Upper lobe of right lung (tissue), 1 donor: Measurements from ENCODE around the gene PLA2G2F. TPM values are rescaled to one million over a fixed set of nuclear protein-coding genes. Genes with fewer than 3 reads are reported as not detected.

Source experiments
- ATAC-seq: fragments of 200-7000 bp; cut with Tn5 transposase; one replicate; pipeline ENCODE4 v1.9.1; 2020; ENCODE audit warnings: mild to moderate bottlenecking, moderate library complexity
- DNase-seq: peaks from one replicate; pipeline ENCODE4 v3.0.0-alpha.2; 2020
- H3K27ac ChIP-seq: fragments of 200-600 bp; one replicate; pipeline ENCODE4 v1.8.0; 2022
- H3K27me3 ChIP-seq: fragments of 200-600 bp; one replicate; pipeline ENCODE4 v1.8.0; 2022; ENCODE audit warnings: mild to moderate bottlenecking
- H3K36me3 ChIP-seq: fragments of 200-600 bp; one replicate; pipeline ENCODE4 v1.8.0; 2022
- H3K4me1 ChIP-seq: fragments of 200-600 bp; one replicate; pipeline ENCODE4 v1.8.0; 2022
- H3K4me3 ChIP-seq: fragments of 200-600 bp; one replicate; pipeline ENCODE4 v1.8.0; 2022; ENCODE audit warnings: mild to moderate bottlenecking
- H3K9me3 ChIP-seq: fragments of 200-600 bp; one replicate; pipeline ENCODE4 v1.8.0; 2022
- intact Hi-C: fragments of 100-400 bp; cut with DNase I; formaldehyde crosslinking; loops from one replicate; pipeline ENCODE4 v1.11.0; 2022
- total RNA-seq: library from RNA; stranded (reverse); fragmentation: NEBNext Ultra II Directional; extraction: Animal tissue kit (Norgen Biotek cat#: 25700); gene quantifications from one replicate; pipeline ENCODE4 v1.2.1, GENCODE V29; 2021
- TF ChIP-seq, protein P1 (sequence below): fragments of 200-600 bp; IDR thresholded peaks from one replicate; pipeline ENCODE4 v1.8.0; 2022; ENCODE audit warnings: antibody characterized with exemption
- donor health status: DM: no; HTN: yes; CAD: no; lungs with severe emphysema.

PLA2G2F gene
- total RNA-seq, 1 donor from 2014 or later = not detected

DNA sequence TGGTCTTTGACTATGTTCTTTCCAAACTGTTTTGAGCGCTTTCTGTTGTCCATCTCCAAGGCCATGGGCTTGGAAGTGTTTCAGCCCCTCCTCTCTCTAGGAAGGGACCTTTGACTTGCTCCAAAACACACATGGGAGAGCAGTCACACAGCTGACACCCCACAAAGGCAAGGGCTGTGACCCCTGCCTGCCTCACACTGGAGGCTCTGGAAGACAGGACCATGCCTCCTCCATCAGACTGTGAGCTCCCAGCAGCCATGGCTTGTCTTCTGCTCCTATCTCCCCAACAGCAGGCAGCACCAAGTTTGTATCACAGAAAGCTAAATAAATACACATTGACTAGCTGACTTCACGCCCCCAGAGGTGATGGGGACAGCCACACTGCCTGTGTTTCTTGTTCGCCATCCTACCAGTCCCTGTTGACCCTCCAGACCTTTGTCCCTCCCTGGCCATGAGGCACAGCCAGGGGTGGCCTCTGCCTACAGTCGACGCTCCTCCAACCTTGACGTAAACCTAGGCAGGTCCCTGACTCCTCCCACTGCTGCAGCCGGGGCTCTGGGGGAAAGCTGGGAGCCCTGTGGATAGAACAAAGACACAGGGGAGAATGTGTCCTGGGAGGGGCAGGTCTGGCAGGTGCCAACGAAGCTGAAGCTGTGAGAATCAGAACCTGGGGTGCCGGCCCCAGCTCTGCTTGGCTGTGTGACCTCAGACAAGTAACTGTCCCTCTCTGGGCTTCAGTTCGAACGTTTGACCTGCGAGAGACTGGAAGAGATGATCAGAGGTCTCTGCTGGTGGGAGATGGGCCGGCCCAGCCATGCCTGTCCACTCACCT, 4.8 kb downstream of the PLA2G2F start:
- Histone ChIP-seq H3K27ac (no peak overlapping the region), H3K4me3 (no peak overlapping the region), H3K27me3 (no peaks in the 10 kb centered on the region), H3K4me1 (no peaks in the 10 kb centered on the region), H3K36me3 (no peaks in the 10 kb centered on the region), H3K9me3 (no peaks in the 10 kb centered on the region)
- ATAC-seq (no peak), DNase-seq (peak; percentile 57)
- intact Hi-C loops = no loop called here
- TF ChIP-seq, protein P1, sequence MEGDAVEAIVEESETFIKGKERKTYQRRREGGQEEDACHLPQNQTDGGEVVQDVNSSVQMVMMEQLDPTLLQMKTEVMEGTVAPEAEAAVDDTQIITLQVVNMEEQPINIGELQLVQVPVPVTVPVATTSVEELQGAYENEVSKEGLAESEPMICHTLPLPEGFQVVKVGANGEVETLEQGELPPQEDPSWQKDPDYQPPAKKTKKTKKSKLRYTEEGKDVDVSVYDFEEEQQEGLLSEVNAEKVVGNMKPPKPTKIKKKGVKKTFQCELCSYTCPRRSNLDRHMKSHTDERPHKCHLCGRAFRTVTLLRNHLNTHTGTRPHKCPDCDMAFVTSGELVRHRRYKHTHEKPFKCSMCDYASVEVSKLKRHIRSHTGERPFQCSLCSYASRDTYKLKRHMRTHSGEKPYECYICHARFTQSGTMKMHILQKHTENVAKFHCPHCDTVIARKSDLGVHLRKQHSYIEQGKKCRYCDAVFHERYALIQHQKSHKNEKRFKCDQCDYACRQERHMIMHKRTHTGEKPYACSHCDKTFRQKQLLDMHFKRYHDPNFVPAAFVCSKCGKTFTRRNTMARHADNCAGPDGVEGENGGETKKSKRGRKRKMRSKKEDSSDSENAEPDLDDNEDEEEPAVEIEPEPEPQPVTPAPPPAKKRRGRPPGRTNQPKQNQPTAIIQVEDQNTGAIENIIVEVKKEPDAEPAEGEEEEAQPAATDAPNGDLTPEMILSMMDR = no peak

DNA sequence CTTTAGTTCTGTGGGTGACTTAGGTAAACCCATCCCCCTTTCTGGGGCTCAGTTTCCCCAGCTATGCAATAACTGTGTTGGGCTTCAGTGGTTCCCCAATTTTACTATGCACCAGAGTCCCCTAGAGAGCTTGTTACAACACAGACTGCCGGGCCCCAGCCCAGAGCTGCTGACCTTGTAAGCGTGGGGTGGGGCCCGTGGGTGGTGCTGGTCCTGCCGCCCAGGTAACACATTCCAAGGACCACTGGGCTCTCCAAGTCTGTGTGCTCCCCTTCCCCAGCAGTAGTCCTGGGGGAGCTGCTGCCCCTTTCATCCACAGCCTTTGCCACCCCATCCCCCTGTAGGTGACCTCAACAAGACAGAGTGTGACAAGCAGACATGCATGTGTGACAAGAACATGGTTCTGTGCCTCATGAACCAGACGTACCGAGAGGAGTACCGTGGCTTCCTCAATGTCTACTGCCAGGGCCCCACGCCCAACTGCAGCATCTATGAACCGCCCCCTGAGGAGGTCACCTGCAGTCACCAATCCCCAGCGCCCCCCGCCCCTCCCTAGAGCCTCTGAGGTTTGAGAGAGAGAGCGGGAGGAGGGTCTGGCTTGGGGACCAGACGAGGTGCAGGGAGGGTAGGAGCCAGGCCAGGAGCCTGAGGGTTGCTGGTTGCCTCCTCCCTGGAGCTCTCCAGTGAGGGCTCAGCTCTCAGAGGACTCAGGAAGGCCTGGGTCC, 8.9 kb downstream of the PLA2G2F start:
- Histone ChIP-seq H3K9me3 (no peaks in the 10 kb centered on the region), H3K27ac (no peak overlapping the region), H3K36me3 (no peaks in the 10 kb centered on the region), H3K4me3 (no peak overlapping the region), H3K27me3 (no peaks in the 10 kb centered on the region), H3K4me1 (peaks cover 13% of the 10 kb centered on the region)
- ATAC-seq (no peak), DNase-seq (peak; percentile 56)
- intact Hi-C loops = no loop called here
- TF ChIP-seq, protein P1 = no peak

DNA sequence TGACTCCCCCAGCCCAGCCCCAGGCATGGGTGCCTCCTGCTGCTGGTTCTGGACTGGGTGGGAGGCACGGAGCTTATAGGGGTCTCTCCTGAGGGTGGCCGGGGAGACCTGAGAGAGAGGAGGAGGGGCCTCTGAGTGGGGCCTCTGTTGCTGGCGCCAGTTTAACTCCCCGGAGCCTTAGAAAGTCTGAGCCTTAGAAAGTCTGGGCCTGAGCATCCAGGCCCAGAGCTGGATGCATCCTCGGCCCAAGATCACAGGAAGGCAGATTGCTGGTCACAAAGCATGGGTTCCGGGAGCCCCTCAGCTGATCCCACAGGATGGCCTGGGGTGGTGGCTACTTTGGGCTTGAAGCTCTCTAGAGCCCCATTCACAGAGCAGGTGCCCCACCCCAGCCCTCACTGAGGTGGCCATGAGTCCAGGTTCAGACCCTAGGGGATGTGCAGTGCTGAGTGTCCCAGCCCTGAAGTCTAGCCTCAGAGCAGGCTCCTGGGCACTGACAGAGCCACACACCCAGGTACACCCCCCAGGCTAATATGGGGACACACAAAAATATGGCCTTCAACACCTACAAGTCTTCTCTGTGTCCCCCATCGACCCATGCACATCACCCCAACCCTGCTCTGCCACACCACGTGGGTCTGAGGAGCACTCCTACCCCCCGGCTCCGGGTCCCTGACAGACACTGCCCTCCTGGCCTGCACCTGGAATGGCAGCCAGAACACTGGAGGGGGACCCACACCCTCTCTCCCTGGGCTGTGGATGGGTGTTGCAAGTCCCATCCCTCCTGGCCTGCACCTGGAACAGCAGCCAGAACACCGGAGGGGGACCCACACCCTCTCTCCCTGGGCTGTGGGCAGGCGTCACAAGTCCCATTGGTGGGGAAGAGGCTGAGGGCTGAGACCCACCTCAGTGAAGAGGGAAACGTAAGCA, 9.7 kb downstream of the PLA2G2F start:
- TF ChIP-seq, protein P1 = no peak
- no peak for ATAC-seq
- Histone ChIP-seq H3K36me3 (no peaks in the 10 kb centered on the region), H3K4me3 (no peak overlapping the region), H3K4me1 (peaks cover 14% of the 10 kb centered on the region), H3K27me3 (no peaks in the 10 kb centered on the region), H3K9me3 (no peaks in the 10 kb centered on the region), H3K27ac (no peak overlapping the region)
- DNase-seq = peak; percentile 38
- intact Hi-C loops = no loop called here

DNA sequence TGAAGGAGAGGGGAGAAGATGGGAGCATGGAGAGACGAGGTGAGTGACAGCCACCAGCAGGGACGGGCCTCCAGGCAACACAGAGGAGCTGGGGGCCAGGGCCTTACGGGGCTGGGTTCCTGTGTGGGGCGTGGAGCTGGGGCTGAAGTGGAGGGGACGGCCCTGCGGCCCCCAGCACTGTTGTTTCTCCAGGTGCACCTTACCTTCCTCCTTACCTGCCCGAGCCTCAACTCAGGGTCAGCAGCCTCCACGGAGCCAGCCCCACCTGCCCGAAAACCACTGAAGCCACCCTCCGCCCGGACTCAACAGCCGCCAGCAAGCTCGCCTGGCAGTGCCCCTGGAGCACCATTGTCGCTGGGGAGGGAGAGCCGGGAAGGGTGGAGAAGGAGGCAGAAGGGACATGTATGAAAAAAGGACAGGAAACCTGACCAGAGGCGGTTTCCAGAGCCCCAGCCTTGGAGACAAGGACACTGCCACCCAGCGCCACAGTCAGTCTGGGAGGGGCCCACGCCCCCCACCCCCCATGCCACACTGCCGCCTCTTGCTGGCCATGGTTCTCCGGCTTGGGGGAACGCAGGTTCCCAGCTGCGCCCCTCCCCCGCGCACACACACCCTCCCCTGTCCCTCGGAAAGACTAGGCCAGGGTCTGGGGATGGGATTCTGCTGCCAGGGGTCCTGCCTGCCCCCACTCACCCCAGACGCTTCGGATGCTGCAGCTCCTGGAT, 10.6 kb downstream of the PLA2G2F start:
- Histone ChIP-seq H3K27me3 (no peaks in the 10 kb centered on the region), H3K27ac (no peak overlapping the region), H3K36me3 (no peaks in the 10 kb centered on the region), H3K9me3 (no peaks in the 10 kb centered on the region), H3K4me3 (no peak overlapping the region), H3K4me1 (peaks cover 22% of the 10 kb centered on the region)
- intact Hi-C loops = no loop called here
- TF ChIP-seq, protein P1 = no peak
- no peak for ATAC-seq
- DNase-seq = peak; percentile 57

DNA sequence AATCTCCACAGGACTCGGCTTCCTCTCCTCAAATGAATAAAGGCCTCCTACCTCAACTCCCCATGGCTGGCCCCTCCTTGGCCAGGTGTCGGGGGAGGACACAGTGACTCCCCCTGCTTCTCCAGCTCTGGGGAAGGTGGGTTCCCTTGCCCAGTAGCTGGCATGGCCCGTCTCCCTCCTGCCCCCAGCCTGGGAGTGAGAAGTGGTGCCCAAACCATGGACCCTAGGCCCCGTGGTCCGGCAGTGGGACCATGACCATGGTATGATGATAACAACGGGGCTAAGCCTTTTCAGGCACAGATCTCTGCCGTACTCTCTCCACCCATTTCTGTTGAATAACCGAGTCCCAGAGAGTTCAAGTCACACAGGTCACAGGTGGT, 11.2 kb downstream of the PLA2G2F start:
- Histone ChIP-seq H3K27ac (no peak overlapping the region), H3K4me3 (no peak overlapping the region), H3K27me3 (no peaks in the 10 kb centered on the region), H3K9me3 (no peaks in the 10 kb centered on the region), H3K4me1 (peaks cover 24% of the 10 kb centered on the region), H3K36me3 (no peaks in the 10 kb centered on the region)
- ATAC-seq = no peak
- intact Hi-C loops = no loop called here
- TF ChIP-seq, protein P1 = no peak
- peak; percentile 45 for DNase-seq
